Kasumi-1 (cell line): Measurements from ENCODE around the gene DDA1.
"Not testable (repeated sequence)": the region's sequence is repeated elsewhere in the genome, so short reads cannot be mapped to it uniquely, and the experiment has no call there.

Source experiments
- DNase-seq, 2 experiments: peaks; one replicate each; lab custom pipeline; 2025; lab: John Stamatoyannopoulos, UW

Gene DDA1

DNA sequence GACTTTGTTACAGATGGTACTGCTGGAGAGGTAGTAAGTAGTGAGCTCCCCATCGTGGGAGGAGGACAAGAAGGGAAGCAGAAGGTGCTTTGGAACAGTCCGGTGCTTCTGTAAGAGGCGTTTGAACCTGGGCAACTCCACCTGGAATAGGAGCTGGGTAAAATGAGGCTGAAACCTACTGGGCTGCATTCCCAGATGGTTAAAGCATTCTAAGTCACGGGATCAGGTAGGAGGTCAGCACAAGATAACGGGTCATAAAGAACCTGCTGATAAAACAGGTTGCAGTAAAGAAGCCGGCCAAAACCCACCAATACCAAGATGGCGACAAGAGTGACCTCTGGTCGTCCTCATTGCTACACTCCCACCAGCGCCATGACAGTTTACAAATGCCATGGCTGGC, 22.6 kb upstream of the DDA1 start:
- DNase-seq: no peak

DNA sequence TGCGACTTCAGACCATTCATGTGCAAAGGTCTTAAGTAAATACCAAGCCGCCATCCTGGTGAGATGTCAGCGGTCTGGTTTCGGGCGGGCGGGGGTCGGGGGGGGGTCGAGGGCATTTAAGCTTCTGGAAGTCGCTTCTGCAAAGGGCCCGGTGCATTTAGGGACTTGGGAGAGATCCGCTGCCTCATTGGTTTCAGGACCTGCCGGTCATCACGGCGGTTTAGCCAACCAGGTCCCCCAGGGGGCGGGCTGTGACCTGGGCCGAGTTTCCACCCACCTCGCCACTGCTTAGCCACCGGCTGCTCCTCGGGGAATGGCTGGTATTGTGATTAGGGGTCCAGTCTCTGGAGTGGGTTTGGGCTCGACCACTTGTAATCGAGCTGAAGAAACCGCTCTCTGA, 19.9 kb upstream of the DDA1 start:
- no peak for DNase-seq

DNA sequence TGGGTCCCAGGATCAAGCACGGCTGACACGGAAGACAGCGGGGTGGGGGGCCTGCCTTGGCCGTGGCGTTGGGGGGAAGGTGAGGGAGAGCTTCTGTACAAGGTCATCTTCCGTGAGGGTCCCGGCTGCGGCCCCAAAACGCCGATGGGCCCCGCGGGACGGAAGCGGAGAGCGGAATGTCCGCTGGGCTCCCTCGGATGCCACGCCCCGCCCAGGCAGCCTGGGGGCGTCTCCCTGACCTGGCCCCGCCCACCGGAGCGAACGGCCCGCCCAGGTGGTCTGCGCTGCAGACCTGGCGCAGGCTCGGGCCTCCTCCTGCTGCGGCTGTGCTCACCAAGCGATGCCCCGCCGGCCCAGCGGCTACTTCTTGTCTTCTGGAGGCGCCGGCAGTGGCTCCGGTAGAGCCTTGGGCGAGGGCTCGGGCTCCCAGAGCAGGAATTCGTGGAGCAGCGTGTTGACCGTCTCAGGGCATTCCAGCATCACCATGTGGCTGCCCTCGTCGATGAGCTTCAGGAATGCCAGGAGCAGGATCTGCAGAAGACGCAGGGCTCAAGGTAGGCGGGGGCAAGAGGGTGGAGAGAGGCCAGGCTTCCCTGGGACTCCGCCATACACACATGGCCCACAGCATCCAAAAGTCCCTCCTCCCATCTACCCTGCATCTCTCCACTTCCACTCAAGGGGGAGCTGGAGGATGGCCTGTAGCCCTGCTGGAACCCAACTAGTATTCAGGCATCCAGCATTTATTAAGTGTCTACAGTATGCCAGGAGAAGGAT, 16.9 kb upstream of the DDA1 start:
- peak; percentile 79 to 85 for DNase-seq

DNA sequence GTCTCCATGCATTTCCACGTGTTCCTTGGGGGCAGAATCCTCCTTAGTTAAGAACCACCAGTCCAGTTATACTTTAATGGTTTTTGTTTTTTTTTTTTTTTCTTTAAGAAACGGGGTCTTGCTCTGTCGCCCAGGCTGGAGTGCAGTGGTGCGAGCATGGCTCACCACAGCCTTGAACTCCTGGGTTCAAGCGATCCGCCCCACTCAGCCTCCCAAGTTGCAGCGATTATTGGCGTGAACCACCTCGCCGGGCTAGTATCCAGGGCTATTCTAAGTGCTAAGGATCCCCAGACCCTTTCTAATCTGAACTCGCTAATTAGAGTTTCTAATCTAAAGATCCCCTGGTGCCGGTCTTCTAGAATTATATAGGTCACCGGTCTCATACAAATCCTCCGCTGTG, 15.8 kb upstream of the DDA1 start:
- no peak for DNase-seq

DNA sequence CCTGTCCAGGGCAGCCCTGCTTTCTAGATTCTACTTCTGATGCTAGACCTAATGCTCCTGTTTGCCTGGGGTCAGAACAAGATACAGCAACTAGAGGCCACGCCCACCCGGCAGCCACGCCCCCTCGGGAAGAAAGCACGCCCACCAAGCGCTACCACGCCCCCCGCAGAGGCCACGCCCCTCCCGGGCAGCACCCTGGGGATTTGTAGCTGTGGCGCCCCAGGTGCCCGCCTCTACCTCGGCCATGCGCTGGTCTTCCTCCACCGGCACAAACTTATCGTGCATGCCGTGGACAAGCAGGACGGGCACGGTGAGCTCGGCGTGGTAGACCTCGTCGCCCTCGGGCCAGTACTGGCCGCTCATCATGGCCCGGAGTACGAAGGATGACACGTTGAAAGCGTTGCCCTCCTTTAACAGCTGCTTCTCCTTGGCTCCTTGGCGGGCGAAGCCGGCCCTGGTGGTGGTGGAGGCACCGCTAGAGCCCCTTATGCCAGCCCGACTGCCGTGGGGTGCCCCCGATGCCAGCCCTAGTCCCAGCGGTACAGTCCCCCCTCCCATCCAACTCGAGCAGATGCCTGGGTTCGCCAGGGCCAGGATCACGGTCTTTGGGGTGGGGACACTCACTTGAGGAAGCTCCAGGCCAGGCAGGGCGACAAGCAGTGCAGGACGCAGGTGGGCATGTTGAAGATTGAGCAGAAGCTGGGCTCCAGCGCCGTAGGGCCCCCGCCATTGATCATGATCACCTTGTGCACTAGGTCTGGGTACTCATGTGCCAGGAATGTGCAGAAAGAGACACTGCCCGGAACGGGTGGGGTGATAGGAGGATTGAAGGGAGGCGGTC, 15.1 kb upstream of the DDA1 start:
- DNase-seq: peak; percentile 35 to 49

DNA sequence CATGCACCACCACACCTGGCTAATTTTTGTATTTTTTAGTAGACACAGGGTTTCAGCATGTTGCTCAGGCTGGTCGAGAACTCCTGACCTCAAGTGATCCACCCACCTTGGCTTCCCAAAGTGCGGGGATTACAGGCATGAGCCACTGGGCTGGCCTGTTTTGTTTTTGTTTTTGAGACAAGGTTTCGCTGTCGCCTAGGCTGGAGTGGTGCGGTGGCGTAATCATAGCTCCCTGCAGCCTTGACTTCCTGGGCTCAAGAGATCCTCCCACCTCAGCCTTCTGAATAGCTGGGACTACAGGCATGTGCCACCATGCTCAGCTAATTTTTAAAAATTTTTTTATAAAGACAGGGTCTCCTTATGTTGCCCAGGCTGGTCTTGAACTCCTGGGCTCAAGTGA, 13.8 kb upstream of the DDA1 start:
- DNase-seq: not testable (repeated sequence)

DNA sequence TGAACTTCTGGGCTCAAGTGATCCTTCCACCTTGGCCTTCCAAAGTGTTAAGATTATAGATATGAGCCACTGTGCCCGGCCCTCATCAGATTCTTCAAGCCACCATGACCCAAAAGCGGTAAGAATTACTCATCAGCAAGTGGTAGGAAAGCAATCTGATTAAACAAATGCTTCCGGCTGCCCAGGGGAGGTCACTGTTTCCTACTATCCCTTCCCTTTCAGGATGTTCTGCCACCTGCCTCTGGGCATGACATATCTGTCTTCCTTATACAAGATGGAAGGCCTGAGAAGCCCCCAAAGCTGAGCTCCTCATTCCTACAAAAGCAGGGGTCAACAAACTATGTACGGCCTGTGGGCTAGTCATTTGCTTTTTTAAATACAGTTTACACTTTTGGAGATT, 13.1 kb upstream of the DDA1 start:
- DNase-seq: peak in 1 of 2 experiments; percentile 25

DNA sequence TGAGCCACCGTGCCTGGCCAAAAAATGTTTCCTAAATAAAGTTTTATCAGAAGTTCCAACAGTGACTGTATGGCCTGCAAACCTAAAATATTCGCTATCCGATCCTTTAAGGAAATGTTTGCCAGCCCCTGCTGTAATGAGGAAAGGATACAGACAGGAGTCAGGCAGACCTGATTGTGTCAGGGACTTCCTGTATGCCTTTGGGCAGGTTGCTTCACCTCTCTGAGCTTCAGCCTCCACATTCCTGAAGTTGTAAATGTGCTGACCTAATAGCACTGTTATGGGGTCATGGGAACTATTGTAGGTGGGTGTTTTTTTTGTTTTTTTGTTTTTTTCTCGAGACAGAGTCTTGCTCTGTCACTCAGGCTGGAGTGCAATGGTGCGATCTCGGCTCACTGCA, 12.4 kb upstream of the DDA1 start:
- no peak for DNase-seq

DNA sequence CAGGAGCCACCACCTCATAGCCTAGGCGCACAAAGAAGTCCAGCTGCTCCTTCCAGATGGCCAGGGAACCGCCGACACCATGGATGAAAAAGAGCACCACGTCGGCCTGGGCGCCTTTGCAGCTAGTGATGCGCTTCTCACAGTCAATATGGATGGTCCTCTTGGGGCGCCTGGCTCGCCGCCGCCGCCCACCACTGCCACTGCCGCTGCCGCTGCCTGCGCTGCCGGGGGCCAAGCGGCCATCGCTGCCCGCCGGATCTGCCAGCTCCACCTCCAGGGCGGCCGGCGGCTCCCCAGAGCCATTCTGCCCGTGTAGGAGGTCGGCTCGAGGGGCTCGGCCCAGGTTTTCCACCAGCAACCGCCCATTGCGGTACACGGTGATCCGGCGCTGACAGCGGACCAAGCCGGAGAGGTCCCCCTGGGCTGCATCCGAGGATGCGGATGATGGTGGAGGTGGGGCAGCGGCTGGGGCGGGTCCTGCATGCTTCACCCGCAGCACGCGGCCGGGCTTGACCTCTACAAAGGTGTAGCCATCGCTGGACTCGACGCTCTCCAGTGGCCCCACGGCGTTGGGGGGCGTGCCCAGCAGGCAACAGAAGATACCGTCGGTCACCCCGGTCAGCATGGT, 8.3 kb upstream of the DDA1 start:
- no peak for DNase-seq

DNA sequence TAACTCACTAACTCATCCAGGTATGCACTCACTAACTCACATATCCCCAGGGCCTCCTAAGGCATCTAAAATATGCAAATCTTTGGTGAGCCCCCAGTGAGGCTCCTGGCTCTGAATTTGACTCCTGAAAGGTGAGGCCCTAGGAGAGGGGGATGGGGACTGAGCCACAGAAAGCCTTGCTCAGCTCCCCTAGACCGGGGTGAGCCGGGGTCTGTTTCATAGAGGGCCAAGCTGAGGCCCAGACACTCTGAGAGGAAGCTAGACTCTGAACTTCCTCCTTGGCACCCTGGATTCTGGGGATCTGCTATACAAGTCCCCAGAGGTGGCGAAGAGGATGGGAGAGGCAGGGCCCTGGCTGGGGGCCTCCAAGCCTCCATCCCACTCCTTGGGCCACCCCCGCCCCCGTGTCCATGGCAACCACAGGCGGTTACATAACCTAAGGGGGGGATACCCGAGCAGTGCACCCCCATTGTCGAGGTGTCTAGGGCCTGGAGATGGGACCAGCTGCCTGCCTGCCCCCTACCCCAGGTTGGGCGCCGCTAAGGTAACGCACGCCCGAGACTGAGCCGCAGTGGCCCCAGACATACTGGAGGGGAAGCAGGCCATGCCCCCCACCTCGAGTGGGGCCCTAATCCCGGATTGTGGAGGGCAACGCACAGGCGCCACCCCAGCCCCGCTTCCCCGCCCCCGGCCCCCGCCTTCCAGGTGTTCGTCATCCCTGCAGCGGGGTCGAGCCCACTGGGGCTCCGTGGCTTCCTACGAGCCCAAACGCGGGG, 6.8 kb upstream of the DDA1 start:
- DNase-seq: peak; percentile 76 to 81

DNA sequence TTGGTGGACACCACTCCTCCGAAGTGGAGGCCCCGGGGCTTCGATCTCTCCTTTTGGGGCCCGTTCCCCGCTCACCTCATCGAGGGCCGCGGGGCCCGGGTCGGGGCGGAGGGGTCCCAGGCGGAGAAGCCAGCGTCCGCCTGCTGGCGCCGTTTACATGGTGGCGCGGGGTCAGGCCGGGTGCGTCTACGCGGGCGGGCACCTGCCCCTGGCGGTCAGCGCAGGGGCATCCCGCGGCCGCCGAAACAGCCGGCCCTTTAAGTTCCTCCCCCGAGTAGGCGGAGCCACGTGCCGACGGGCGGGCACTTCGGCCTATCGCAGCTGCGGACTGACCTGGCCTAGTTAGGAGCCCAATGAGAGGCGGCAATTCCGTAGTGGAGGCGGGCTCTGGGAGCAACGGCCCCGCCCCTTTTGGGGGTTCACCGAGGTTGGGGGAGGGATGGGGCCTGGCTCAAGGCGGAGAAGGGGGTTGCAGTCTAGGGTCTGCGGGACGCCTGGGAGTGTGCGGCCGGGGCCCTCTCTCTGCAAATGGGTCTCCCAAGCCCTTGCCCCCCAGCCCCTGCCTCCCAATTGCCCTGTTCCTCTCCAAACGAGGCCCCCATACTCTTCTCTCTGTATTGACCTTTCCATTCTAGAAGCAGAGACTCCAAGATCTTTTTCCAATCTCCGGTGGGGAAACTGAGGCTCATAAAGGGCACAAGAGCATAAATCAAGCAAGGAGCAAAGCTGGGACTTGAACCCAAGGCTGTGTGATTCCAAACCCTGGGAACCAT, 6.0 kb upstream of the DDA1 start, which contains the start of gene ABHD8:
Gene ABHD8, minus strand, starts transcription at position 259 of the 773 bp plus-strand sequence. CDS start 1,809 bp downstream, outside the sequence.
- DNase-seq: peak; percentile 90 to 91

DNA sequence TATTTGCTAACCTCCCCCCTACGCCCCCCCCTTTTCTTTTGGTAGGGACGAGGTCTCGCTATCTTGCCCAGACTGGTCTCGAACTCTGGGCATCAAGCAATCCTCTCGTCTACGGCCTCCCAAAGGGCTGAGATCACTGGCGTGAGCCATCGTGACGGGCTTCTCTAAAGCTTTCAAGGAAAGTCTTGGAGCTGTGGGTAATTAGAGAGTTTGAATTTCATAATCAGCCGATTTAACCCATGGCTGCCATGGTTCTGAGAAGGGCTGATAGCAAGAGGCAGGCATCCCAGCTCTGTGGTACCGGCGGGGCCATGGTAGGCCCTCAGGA, 5.5 kb upstream of the DDA1 start:
- DNase-seq: no peak

DNA sequence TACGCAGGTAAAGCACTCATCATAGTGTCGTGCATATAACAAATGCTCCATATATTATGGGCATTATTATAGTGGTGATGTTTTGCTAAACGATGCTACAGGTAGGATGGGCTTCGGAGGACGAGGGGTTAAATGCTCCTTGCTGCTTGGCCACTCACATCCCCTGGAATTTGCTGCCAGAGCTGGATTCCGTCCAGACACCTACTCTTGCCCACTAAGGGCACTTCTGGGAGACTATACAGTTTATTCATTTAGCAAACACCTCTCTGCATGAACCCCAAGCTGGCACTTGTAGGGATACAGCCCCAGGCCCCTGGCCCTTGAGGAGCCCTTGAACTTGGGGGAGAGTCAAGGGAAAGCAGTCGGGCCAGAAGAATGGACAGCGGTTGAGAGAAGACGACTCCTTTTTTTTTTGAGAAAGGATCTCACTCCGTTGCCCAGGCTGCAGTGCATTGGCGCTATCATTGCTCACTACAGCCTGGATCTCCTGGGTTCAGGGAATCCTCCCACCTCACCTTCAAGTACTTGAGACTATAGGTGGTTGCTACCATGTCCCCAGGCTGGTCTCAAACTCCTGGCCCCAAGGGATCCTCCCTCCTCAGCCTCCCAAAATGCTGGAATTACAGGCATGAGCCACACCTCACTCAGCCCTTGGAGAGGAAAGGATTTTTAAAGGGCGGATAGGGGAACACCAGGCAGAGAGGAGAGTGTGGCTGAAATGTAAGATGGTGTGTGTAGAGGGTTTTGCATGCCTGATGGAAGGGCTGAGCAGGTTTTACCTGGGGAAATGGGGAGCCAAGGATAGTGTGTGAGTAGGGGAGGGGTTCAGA, 4.8 kb upstream of the DDA1 start:
- DNase-seq: no peak

DNA sequence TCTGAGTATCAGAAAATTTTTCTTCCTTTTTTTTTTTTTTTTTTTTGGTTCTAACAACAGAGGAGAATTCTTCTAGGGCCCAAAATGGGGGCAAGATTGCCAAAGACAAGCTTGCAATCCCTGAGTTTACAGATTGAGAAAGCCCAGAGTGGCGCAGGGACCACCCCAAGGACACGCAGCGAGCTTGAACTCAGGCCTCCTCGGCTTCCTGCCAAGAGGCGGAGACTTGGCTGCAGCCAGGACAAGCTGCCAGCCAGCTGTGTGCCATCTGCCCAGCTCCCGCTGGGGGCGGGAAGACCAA, 4.2 kb upstream of the DDA1 start:
- no peak for DNase-seq

DNA sequence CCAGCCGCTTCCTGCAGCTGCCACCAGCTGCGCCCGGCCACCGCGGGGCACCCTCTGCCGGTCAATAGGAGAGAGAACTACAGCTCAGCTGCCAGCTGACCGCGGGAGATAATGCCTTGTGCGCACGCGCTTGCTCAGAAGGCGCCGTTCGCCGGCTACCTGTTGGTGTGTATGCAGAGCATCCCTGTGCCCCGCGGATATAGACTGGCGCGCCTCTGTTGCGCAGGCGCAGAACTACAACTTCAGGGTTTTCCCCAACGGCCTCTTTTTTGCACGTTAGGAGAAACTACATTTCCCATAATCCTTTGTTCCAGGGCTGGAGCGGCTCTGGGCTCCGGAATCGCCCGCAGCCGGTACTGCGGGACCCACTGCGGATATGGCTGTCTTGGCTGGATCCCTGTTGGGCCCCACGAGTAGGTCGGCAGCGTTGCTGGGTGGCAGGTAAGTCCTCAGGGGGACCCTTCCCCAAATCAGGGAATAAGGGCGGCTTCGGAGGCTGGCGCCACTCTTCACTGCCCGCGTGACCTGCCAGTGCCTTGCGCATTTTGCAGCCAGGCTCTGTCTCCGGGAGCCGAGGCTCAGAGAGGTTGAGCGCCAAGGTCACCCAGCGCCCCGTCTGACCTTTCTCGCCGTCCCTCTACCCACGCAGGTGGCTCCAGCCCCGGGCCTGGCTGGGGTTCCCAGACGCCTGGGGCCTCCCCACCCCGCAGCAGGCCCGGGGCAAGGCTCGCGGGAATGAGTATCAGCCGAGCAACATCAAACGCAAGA, 3.7 kb upstream of the DDA1 start, which contains the start of gene MRPL34:
Gene MRPL34, plus strand, starts transcription at position 356 of the 768 bp plus-strand sequence. Its CDS starts 21 bp downstream, at position 377.
- peak; percentile 98 for DNase-seq

DNA sequence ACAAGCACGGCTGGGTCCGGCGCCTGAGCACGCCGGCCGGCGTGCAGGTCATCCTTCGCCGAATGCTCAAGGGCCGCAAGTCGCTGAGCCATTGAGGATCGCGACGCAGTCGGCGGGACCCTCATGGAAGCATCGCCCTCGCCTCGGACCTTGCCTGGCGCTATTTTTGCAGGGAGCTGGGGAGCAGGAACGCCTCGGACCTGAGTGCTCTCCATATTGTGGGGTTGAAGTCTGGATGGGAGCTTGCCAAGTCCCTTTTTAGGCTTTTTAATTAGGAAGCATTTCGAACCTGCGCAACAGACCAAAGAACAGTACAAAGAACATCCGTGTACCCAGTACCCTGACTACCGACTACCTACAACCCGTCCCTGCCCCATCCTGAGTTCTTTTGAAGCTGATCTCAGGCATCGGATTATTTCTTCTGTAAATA, 3.1 kb upstream of the DDA1 start:
- DNase-seq: peak; percentile 17 to 34

DNA sequence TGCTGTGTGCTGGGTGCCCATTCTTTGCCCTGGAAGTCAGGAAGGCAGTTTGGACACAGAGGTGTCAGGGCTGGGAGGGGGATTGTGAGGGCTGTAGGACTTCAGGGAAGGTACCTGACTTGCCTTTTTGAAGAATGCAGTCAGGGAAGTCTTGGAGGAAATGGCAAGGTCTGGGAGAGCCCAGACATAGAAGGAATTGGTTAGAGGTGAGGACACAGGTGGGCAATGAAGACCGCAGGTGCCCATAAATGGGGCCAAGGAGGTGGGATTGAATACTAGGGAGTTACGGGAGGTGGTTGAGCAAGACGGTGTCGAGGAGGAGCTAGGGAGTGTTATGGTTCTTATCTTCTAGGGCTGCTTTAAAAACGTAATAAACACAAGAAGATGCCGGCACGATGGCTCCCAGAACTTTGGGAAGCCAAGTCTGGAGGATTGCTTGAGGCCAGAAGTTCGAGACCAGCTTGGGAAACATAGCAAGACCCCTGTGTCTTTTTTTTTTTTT, 1.4 kb upstream of the DDA1 start:
- no peak for DNase-seq

DNA sequence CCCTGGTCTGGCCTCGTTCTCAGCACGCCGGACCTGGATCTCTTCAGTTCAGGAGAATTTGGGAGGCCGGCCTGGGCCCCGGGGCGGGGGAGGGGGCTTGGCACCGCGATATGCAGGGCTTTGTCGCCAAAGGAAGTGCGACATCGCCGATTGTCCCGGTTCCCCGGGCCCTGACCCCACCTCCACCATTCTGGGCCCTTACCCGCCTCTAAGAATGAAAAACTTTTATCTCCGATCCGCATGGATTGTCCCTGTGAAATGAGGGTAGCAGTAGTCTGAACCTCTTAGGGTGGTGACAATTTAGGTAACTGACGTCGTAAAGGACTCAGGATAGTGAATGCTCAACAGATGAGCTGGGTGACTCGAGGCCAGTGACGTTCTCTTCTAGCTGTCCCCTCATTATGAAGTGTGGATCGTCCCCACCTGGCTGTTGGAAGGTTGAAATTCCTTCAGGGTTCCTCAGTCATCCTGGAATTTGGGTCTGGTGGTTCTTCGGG, 650 bp downstream of the DDA1 start:
- DNase-seq: peak in 1 of 2 experiments; percentile 2
